Endothelial cell of umbilical vein (primary cell): ENCODE measurements around the gene UBTD1. TPM values are rescaled to one million over a fixed set of nuclear protein-coding genes. Genes with fewer than 3 reads are reported as not detected.

Source experiments
- BruUV-seq: library from RNA; stranded (reverse); fragments of 400-500 nt; replicated peaks from 2 replicates; lab custom pipeline; 2021; lab: Mats Ljungman, UMichigan
- CTCF ChIA-PET: fragments of 300-600, 350-600 bp; sonication (Branson Sonifier 250); formaldehyde crosslinking; loops from one replicate; lab custom pipeline; 2021; ENCODE audit warnings: antibody characterized with exemption, inconsistent platforms; lab: Charles Lee
- POLR2A ChIA-PET: fragments of 300-600, 350-600 bp; sonication (Branson Sonifier 250); formaldehyde crosslinking; loops from one replicate; lab custom pipeline; 2021; ENCODE audit warnings: antibody characterized with exemption, inconsistent platforms; lab: Charles Lee
- DNase-seq: peaks from one replicate; pipeline ENCODE4 v3.0.0-alpha.2; 2011; ENCODE audit warnings: low read depth, low spot score
- FAIRE-seq: peaks from 2 replicates; lab custom pipeline; 2011; peaks lifted over from hg19 to GRCh38; lab: Jason Lieb, UNC
- H2AFZ ChIP-seq: 2 replicates; pipeline ENCODE4 v1.6.0; 2012; ENCODE audit warnings: low read depth, low read length, control low read depth, inconsistent platforms
- H3K27ac ChIP-seq: 2 replicates; pipeline ENCODE4 v1.5.1; 2011; ENCODE audit warnings: low read depth, mild to moderate bottlenecking, control low read depth, low read length, moderate library complexity; ENCODE audit not compliant: insufficient read depth
- H3K27me3 ChIP-seq, 2 experiments: 2 replicates each; pipeline versions ENCODE4 v1.6.0 to v1.6.1; 2011; ENCODE audit warnings: low read length in 2 of 2, mixed read lengths in 1 of 2; ENCODE audit not compliant: control insufficient read depth in 2 of 2, insufficient read depth in 2 of 2
- H3K36me3 ChIP-seq, 2 experiments: 2 replicates in 1 of 2; 3 replicates in 1 of 2; pipeline ENCODE4 v1.5.1; 2011; ENCODE audit warnings: low read length in 2 of 2, mild to moderate bottlenecking in 1 of 2, moderate library complexity in 1 of 2; ENCODE audit not compliant: control insufficient read depth in 2 of 2, insufficient read depth in 2 of 2; ENCODE audit errors: extremely low read depth in 1 of 2
- H3K4me1 ChIP-seq: 3 replicates; pipeline ENCODE4 v1.5.1; 2011; ENCODE audit warnings: mild to moderate bottlenecking, low read length; ENCODE audit not compliant: control insufficient read depth, insufficient read depth; ENCODE audit errors: extremely low read depth
- H3K4me2 ChIP-seq: 2 replicates; pipeline ENCODE4 v1.6.1; 2011; ENCODE audit warnings: low read length, control low read depth, mixed read lengths; ENCODE audit not compliant: insufficient read depth
- H3K4me3 ChIP-seq, 3 experiments: fragments of 200-600 bp in 1 of 3; sonication (generic), shearing (Covaris generic) in 1 of 3; replicated peaks in 1 of 3; 2 replicates each; pipeline ENCODE4 v1.5.1; 2011 to 2016; ENCODE audit warnings: control low read depth in 3 of 3, low read length in 3 of 3, mild to moderate bottlenecking in 2 of 3, inconsistent platforms in 1 of 3, low read depth in 1 of 3, moderate library complexity in 1 of 3; ENCODE audit not compliant: insufficient read depth in 1 of 3
- H3K79me2 ChIP-seq: 2 replicates; pipeline ENCODE4 v1.6.0; 2012; ENCODE audit warnings: low read length, inconsistent platforms; ENCODE audit not compliant: control insufficient read depth, insufficient read depth
- H3K9ac ChIP-seq: replicated peaks from 2 replicates; pipeline ENCODE3; 2011; ENCODE audit warnings: low read length, control low read depth; ENCODE audit not compliant: insufficient read depth; ENCODE audit errors: extremely low read depth
- H3K9me1 ChIP-seq: replicated peaks from 3 replicates; pipeline ENCODE4 v1.6.0; 2011; ENCODE audit warnings: mild to moderate bottlenecking, low read length; ENCODE audit not compliant: control insufficient read depth, insufficient read depth; ENCODE audit errors: extremely low read depth
- H3K9me3 ChIP-seq: replicated peaks from 2 replicates; pipeline ENCODE4 v1.5.1; 2012; ENCODE audit warnings: low read length, inconsistent platforms; ENCODE audit not compliant: control insufficient read depth, insufficient read depth
- H4K20me1 ChIP-seq: replicated peaks from 2 replicates; pipeline ENCODE3; 2011; ENCODE audit warnings: mild to moderate bottlenecking, low read length; ENCODE audit not compliant: control insufficient read depth, insufficient read depth; ENCODE audit errors: extremely low read depth
- EZH2 ChIP-seq: IDR thresholded peaks from 2 replicates; pipeline ENCODE4 v1.6.1; 2012; ENCODE audit warnings: borderline replicate concordance, low read depth, mild to moderate bottlenecking, moderate library complexity, low read length, inconsistent platforms; ENCODE audit not compliant: severe bottlenecking
- FOS ChIP-seq: IDR thresholded peaks from 2 replicates; pipeline ENCODE4 v1.6.1; 2011; ENCODE audit warnings: mild to moderate bottlenecking, low read length, moderate library complexity, borderline replicate concordance; ENCODE audit not compliant: insufficient read depth
- GATA2 ChIP-seq: IDR thresholded peaks from 2 replicates; pipeline ENCODE4 v1.7.0; 2011; ENCODE audit warnings: low read depth, mild to moderate bottlenecking, moderate library complexity, mixed read lengths, low read length; ENCODE audit not compliant: insufficient read length, insufficient read depth
- JUN ChIP-seq: IDR thresholded peaks from 2 replicates; pipeline ENCODE4 v1.6.1; 2011; ENCODE audit warnings: borderline replicate concordance, low read depth; ENCODE audit not compliant: insufficient read length, insufficient read depth
- MYC ChIP-seq: IDR thresholded peaks from one replicate; pipeline ENCODE4 v1.6.1; 2011; ENCODE audit warnings: mild to moderate bottlenecking, low read depth, low read length
- POLR2A ChIP-seq: IDR thresholded peaks from 2 replicates; pipeline ENCODE4 v1.6.1; 2012; ENCODE audit warnings: low read depth, mild to moderate bottlenecking, control low read depth, low read length
- POLR2AphosphoS5 ChIP-seq: IDR thresholded peaks from 2 replicates; pipeline ENCODE4 v1.6.1; 2012; ENCODE audit warnings: low read depth, mild to moderate bottlenecking, control low read depth, low read length, moderate library complexity; ENCODE audit not compliant: insufficient read depth
- dilution Hi-C: fragments of 300-500 bp; cut with MboI; formaldehyde crosslinking; loops from one replicate; pipeline ENCODE4 v1.15.0; 2019; ENCODE audit warnings: low sequenced_read_pairs; ENCODE audit not compliant: extremely low pct_ligation_motif_present
- intact Hi-C: fragments of 100-400 bp; cut with micrococcal nuclease; formaldehyde crosslinking; loops from one replicate; pipeline ENCODE4 v1.10.0; 2022
- polyA plus RNA-seq, 4 experiments: library from polyadenylated mRNA; depleted of rRNA in 3 of 4; stranded (reverse) in 3 of 4; unstranded in 1 of 4; fragments of >200 nt; gene quantifications; 2 replicates each; pipeline versions ENCODE4 v1.2.1 to v1.2.3, GENCODE V29; 2011 to 2012; ENCODE audit warnings: missing spikeins in 1 of 4
- total RNA-seq: library from RNA; stranded (reverse); gene quantifications from 2 replicates; pipeline ENCODE4 v1.2.3, GENCODE V29; 2021
- TF ChIP-seq, protein P1 (sequence below): IDR thresholded peaks from 2 replicates; pipeline ENCODE4 v1.6.1; 2011; ENCODE audit not compliant: insufficient read depth, insufficient read length
- TF ChIP-seq, protein P2 (sequence below), 2 donors: IDR thresholded peaks; 1 replicate in 1 of 2; 2 replicates in 1 of 2; pipeline ENCODE4 v1.5.1; 2011; ENCODE audit warnings: low read length in 2 of 2, mild to moderate bottlenecking in 2 of 2, moderate library complexity in 2 of 2, control low read depth in 1 of 2, inconsistent platforms in 1 of 2, low read depth in 1 of 2; ENCODE audit not compliant: insufficient read depth in 1 of 2; ENCODE audit errors: extremely low read depth in 1 of 2

UBTD1 gene
- total and polyA plus RNA-seq, 2 donors (not counting 3 experiments of a cell fraction or from before 2014, with no cell fraction given), result 42.6 to 63.7 TPM

DNA sequence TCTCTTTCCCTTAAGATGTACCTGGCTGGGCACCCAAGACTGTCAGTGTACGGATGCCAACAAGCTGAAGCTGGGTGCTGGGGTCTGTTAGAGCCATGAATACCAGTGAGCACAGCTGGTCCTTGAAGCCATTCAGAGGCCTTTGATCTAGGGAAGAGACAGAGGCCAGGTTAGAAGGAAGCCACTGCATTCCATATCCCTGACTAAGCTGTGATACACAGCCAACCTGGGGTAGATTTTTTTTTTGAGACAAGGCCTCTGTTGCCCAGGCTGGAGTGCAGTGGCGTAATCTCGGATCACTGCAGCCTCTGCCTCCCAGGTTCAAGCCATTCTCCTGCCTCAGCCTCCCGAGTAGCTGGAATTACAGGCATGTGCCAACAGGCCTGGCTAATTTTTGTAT lies 32.0 kb upstream of the UBTD1 start:
- Histone ChIP-seq H4K20me1 (no peaks in the 10 kb centered on the region), H3K9me1 (no peaks in the 10 kb centered on the region), H3K4me1 (peaks cover 3% of the 10 kb centered on the region), H2AFZ (no peak overlapping the region), H3K9ac (no peak overlapping the region), H3K4me2 (no peak overlapping the region), H3K9me3 (no peaks in the 10 kb centered on the region), H3K27ac (no peak overlapping the region), H3K79me2 (no peaks in the 10 kb centered on the region), H3K27me3 (no peaks in the 10 kb centered on the region), H3K4me3 (no peak overlapping the region), H3K36me3 (peaks cover 32 to 57% of the 10 kb centered on the region in 2 experiments)
- dilution Hi-C loops (no loop called here), intact Hi-C loops (no loop called here)
- ChIA-PET POLR2A (no interaction called here), CTCF (interaction anchor here (0.9 to 5.8 kb wide), 9 partner anchors 8 to 146 kb away, joined by 3 to 61 read pairs (median 4); partner anchors contain the start of genes ANKRD2 and UBTD1)
- no peak for DNase-seq
- FAIRE-seq, result no peak
- no TSS peak for BruUV-seq
- TF ChIP-seq JUN (no peak), FOS (no peak), POLR2AphosphoS5 (no peak), GATA2 (no peak), POLR2A (no peak), MYC (no peak), EZH2 (no peak)
- TF ChIP-seq, protein P1, sequence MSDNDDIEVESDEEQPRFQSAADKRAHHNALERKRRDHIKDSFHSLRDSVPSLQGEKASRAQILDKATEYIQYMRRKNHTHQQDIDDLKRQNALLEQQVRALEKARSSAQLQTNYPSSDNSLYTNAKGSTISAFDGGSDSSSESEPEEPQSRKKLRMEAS, result no peak
- TF ChIP-seq, protein P2, sequence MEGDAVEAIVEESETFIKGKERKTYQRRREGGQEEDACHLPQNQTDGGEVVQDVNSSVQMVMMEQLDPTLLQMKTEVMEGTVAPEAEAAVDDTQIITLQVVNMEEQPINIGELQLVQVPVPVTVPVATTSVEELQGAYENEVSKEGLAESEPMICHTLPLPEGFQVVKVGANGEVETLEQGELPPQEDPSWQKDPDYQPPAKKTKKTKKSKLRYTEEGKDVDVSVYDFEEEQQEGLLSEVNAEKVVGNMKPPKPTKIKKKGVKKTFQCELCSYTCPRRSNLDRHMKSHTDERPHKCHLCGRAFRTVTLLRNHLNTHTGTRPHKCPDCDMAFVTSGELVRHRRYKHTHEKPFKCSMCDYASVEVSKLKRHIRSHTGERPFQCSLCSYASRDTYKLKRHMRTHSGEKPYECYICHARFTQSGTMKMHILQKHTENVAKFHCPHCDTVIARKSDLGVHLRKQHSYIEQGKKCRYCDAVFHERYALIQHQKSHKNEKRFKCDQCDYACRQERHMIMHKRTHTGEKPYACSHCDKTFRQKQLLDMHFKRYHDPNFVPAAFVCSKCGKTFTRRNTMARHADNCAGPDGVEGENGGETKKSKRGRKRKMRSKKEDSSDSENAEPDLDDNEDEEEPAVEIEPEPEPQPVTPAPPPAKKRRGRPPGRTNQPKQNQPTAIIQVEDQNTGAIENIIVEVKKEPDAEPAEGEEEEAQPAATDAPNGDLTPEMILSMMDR (IDR thresholded peaks at IDR 0.05; ENCODE audit: extremely low read depth in 1 of 2, insufficient read depth in 1 of 2, low read depth in 1 of 2, low read length in 2 of 2), result no peak
